IMR-90 (cell line): ENCODE results near the gene PKD1L1.

Experiments
- BHLHE40 ChIP-seq: fragments of 150-350 bp; IDR thresholded peaks from 2 replicates; pipeline ENCODE4 v1.6.1; 2016; ENCODE audit warnings: mild to moderate bottlenecking, low read depth, low read length
- CEBPB ChIP-seq: IDR thresholded peaks from 2 replicates; pipeline ENCODE4 v1.6.1; 2012; ENCODE audit warnings: low read depth, low read length, improper control_type of control experiment
- CHD1 ChIP-seq: IDR thresholded peaks from 2 replicates; pipeline ENCODE4 v1.6.1; 2012; ENCODE audit warnings: low read depth, low read length, improper control_type of control experiment
- MAFK ChIP-seq: IDR thresholded peaks from 2 replicates; pipeline ENCODE4 v1.6.1; 2012; ENCODE audit warnings: low read depth, low read length, improper control_type of control experiment
- MXI1 ChIP-seq: IDR thresholded peaks from 2 replicates; pipeline ENCODE4 v1.6.1; 2012; ENCODE audit warnings: low read depth, mild to moderate bottlenecking, low read length, moderate library complexity, borderline replicate concordance
- POLR2A ChIP-seq: IDR thresholded peaks from 2 replicates; pipeline ENCODE4 v1.6.1; 2012; ENCODE audit warnings: mild to moderate bottlenecking, low read depth, low read length
- RAD21 ChIP-seq: IDR thresholded peaks from 2 replicates; pipeline ENCODE4 v1.6.1; 2012; ENCODE audit warnings: low read length, improper control_type of control experiment
- RFX5 ChIP-seq: IDR thresholded peaks from 2 replicates; pipeline ENCODE4 v1.8.0; 2012; ENCODE audit warnings: low read depth, mild to moderate bottlenecking, low read length, moderate library complexity
- SMC3 ChIP-seq: fragments of 150-350 bp; IDR thresholded peaks from 2 replicates; pipeline ENCODE4 v1.6.1; 2016; ENCODE audit warnings: low read depth, mild to moderate bottlenecking, antibody characterized with exemption, low read length, moderate library complexity
- TF ChIP-seq, protein P1 (sequence below): conservative IDR thresholded peaks from 2 replicates; pipeline ENCODE4 v1.5.1; 2012; ENCODE audit warnings: mild to moderate bottlenecking, low read depth, low read length, improper control_type of control experiment
- TF ChIP-seq, protein P2 (sequence below): fragments of 150-350 bp; IDR thresholded peaks from 2 replicates; pipeline ENCODE4 v1.6.1; 2017; ENCODE audit warnings: mild to moderate bottlenecking, antibody characterized with exemption, low read length, low read depth

DNA sequence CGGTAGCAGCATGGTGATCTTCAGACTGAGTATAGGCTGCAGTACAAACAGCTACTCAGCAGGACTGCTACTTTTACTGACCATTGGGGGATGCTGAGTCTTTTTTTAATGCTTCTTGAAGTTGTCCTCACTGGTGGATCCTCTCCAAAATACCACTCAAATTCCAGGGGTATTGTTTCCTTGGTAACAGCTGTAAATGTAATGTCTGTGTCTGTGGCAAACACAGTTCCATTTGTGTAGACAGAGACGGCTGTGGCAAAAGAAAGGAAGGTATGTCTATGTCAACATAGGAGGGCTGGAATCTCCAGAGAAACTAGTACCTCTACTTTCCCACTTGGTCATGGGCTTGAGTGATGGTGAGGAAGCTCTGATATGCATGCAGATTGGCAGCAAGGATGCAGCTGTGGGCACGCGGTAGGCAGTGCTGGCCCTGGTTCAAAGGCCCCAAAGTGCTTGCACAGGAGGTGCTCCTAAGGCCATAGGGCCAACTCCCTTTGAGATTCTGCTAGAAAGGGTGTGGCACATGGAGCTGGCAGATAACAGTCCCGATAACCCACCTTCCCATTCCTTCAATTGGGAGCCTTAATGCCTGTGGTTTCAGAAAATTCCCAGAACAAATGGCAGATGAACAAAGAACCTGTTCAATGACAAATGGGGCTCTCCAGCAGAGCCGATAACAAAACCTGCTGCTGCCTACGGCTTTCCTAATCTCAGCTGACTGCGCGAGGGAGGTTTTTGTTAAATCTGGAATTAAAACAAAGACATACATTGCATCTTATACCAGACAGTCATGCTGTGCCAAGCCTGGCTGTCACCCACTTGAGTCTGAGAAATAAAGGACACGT, 43.0 kb downstream of the PKD1L1 start:
- no peak for TF ChIP-seq SMC3
- no peak for TF ChIP-seq RFX5
- TF ChIP-seq, protein P1, sequence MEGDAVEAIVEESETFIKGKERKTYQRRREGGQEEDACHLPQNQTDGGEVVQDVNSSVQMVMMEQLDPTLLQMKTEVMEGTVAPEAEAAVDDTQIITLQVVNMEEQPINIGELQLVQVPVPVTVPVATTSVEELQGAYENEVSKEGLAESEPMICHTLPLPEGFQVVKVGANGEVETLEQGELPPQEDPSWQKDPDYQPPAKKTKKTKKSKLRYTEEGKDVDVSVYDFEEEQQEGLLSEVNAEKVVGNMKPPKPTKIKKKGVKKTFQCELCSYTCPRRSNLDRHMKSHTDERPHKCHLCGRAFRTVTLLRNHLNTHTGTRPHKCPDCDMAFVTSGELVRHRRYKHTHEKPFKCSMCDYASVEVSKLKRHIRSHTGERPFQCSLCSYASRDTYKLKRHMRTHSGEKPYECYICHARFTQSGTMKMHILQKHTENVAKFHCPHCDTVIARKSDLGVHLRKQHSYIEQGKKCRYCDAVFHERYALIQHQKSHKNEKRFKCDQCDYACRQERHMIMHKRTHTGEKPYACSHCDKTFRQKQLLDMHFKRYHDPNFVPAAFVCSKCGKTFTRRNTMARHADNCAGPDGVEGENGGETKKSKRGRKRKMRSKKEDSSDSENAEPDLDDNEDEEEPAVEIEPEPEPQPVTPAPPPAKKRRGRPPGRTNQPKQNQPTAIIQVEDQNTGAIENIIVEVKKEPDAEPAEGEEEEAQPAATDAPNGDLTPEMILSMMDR, result no peak
- TF ChIP-seq MXI1, result no peak
- no peak for TF ChIP-seq POLR2A
- no peak for TF ChIP-seq BHLHE40
- TF ChIP-seq, protein P2, sequence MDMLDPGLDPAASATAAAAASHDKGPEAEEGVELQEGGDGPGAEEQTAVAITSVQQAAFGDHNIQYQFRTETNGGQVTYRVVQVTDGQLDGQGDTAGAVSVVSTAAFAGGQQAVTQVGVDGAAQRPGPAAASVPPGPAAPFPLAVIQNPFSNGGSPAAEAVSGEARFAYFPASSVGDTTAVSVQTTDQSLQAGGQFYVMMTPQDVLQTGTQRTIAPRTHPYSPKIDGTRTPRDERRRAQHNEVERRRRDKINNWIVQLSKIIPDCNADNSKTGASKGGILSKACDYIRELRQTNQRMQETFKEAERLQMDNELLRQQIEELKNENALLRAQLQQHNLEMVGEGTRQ, result no peak
- TF ChIP-seq CEBPB, result no peak
- no peak for TF ChIP-seq RAD21
- no peak for TF ChIP-seq MAFK
- no peak for TF ChIP-seq CHD1
